GM21723 (cell line): ENCODE measurements around the gene RHOBTB3.

Experiments used
- ATAC-seq: cut with Tn5 transposase; IDR thresholded peaks from one replicate; pipeline ENCODE4 v1.9.1; 2021; ENCODE audit warnings: mild to moderate bottlenecking, moderate library complexity; ENCODE audit not compliant: unreplicated experiment

The RHOBTB3 gene

GRCh38 chr5:95761771-95762651 lies 30.9 kb downstream of the RHOBTB3 start:
- no peak for ATAC-seq

GRCh38 chr5:95762652-95763041 lies 31.5 kb downstream of the RHOBTB3 start:
- no peak for ATAC-seq

GRCh38 chr5:95763941-95764340 lies 32.8 kb downstream of the RHOBTB3 start:
- ATAC-seq, result no peak

GRCh38 chr5:95768731-95769130 lies 37.6 kb downstream of the RHOBTB3 start:
- no peak for ATAC-seq

GRCh38 chr5:95770830-95771708 lies 39.9 kb downstream of the RHOBTB3 start:
- ATAC-seq, result no peak

GRCh38 chr5:95771892-95772291 lies 40.8 kb downstream of the RHOBTB3 start:
- ATAC-seq, result no peak

- ATAC-seq, result no peak
Measured at GRCh38 chr5:95773335-95774059, 42.4 kb downstream of the RHOBTB3 start.

GRCh38 chr5:95777441-95777840 lies 46.3 kb downstream of the RHOBTB3 start:
- no peak for ATAC-seq

- ATAC-seq, result no peak
Measured at GRCh38 chr5:95778713-95779436, 47.7 kb downstream of the RHOBTB3 start.

GRCh38 chr5:95779611-95780010 lies 48.5 kb downstream of the RHOBTB3 start:
- no peak for ATAC-seq

- peak; percentile 9 for ATAC-seq
Measured at GRCh38 chr5:95780597-95780996, 49.5 kb downstream of the RHOBTB3 start.

GRCh38 chr5:95781101-95781583 lies 50.0 kb downstream of the RHOBTB3 start:
- peak; percentile 97 for ATAC-seq

- no peak for ATAC-seq
Measured at GRCh38 chr5:95782181-95782580, 51.0 kb downstream of the RHOBTB3 start.

- ATAC-seq, result no peak
Measured at GRCh38 chr5:95783661-95784060, 52.5 kb downstream of the RHOBTB3 start.

GRCh38 chr5:95784514-95785302 lies 53.6 kb downstream of the RHOBTB3 start:
- no peak for ATAC-seq

- no peak for ATAC-seq
Measured at GRCh38 chr5:95786821-95787418, 55.8 kb downstream of the RHOBTB3 start.

- no peak for ATAC-seq
Measured at GRCh38 chr5:95788493-95788892, 57.4 kb downstream of the RHOBTB3 start.

- ATAC-seq, result no peak
Measured at GRCh38 chr5:95791751-95792150, 60.6 kb downstream of the RHOBTB3 start.

- ATAC-seq, result no peak
Measured at GRCh38 chr5:95794070-95794516, 63.0 kb downstream of the RHOBTB3 start.
